Stimulated activated CD8-positive, alpha-beta memory T cell treated with anti-CD3 and anti-CD28 coated beads, Interleukin-12 subunit alpha, Interleukin-12 subunit beta, amount 100 ng/mL, for 4 hours (primary cell): ENCODE data around the gene PTPN14.

Experiments used
- DNase-seq: peaks from one replicate; pipeline ENCODE4 v3.0.0-alpha.2; 2020; ENCODE audit warnings: low read depth

Gene PTPN14

DNA sequence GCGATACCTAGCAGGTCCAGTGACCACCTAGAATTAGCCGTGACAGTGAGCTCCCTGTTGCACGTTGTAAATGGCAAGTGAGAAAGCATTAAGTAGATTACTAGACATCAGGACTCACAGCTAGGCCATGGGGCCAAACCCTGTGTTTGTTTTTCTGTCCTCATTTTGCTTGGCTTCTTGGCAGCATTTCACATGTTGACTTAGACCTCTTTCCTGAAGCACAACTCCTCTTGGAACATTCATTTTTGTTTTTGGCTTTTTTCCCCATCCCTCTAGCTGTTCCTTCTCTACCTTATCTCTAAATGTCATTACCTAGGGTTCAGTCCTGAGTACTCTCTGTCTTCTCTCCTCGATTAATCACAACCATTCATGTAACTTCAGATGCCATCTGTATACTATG lies 16.9 kb upstream of the PTPN14 start:
- DNase-seq, result no peak

DNA sequence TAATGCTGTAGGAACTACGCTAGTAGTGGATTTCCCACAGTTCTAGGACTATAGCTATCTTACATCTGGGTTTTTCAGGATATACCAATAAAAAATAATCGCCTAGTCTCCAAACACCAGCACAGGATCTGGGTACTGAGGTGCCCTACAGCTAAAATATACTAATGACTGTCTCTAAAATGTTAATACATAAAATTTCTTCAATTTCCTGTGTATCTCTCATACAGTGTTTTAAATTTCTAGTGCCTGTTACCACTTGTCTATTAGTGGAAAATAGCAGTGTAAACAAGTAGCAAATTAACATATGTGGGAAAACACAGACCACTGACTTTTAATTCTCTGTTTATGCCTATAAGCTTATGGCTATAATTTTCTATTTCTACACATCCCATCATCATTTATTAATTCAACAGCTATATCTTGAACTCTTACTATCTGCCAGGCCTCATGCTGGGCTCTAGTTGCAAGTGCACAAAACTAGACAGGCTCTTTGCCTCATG lies 16.1 kb upstream of the PTPN14 start:
- no peak for DNase-seq

DNA sequence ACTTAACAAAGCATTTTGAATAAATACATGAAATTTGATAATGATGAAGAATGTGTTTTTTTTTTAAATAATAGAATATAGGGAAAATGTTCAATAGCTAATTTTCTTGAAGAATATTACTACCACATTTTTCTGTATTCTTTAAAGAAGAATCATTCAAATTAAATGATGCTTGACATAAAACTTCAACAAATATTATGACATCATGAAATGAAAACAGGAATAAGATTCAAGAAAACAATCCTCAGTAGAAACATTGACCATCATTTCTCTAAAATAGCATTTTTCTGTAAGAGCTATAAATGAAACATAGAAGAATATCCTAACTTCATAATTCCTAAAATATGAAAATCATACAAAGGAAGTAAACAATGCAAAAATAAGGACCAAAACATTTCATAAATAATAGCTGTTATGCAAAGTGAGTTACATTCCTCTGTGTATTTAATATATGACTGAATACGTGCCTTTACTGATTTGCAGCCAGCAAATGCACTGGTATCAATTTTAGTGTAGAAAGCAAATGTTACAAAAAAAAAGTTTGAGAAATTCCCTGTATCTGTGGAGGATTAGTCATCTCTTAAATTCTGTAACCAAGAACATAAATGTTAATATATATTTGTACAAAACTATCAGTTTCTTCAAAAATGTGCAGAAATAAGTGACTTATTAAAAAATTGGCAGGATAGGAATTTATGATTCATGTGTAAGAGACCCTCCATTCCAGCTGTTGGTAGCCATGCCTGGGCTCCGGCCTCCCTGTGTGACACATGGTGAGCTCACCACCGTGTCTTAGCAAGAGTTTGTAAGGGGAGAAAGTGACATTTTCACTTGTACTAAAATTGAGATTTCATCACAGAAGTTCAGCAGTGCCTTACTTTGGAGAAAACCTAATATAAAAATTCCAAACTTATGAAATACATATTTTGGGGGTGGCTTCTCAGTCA lies 15.0 kb upstream of the PTPN14 start:
- no peak for DNase-seq

DNA sequence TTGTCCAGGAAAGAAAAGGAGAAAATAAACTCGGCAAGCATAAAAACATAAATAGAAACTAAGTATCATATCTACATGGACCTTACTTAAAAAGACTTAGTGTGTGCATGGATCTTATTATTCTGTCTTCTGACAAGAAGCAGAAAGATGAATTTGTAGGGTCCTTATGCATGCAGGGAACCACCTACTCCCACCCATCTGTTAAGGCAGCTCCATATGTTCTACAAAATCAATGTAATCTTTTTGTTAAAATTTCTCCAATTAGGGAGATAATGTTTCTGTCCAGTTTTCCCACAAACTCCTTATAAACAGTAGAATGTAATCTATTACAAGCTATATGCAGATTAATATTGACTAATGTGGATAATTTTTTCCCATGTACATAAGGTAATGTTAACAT lies 13.9 kb upstream of the PTPN14 start:
- DNase-seq, result no peak

DNA sequence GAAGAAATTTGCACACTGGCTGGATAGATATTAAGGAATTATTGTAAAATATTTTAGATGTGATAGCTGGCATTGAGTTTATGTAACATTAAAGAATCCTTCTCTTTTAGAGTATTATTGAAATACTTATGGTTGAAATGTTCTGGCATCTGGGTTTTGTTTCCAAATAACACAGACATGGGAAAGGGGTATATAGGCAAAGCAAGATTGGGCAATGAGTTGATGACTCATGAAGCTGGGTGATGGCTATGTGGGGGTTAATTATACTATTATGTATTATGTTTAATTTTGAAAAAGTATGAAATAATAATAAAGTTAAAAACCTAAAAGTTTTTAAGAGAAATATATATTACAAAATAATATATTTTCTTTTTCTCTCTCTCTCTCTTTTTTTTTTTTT lies 12.5 kb upstream of the PTPN14 start:
- no peak for DNase-seq

DNA sequence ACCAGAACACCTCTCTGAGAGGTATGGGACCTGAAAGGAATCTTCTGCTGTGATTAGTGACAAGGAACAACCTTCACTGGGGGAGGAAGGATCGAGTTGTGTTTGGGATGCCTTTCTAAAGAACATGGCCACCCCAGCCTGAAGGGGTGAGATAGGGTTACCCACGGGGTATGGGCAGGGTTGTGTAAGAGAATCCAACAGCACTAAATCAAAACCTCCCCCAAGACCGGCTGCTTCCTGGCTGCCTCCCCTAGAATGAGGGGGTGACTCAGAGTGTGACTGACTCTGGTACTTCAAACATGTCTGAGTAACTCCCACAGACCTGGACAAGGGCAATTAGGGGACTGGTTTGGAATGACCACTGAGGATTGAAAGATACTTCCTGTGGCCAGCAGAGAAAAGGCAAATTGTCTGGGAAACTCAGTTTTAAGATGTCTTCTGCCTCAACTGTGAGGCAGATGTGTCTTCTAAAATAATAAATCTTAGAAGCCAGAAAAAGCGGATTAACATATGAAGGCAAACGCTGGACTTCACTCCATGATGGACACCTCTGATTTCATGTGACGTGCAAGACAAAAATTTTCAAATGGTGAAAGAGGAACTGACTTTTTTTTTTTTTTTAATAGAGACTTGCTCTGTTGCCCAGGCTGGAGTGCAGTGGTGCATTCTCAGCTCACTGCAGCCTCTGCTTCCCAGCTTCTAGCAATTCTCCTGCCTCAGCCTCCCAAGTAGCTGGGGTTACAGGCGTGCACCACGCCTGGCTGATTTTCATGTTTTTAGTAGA lies 6.7 kb upstream of the PTPN14 start:
- DNase-seq, result no peak

DNA sequence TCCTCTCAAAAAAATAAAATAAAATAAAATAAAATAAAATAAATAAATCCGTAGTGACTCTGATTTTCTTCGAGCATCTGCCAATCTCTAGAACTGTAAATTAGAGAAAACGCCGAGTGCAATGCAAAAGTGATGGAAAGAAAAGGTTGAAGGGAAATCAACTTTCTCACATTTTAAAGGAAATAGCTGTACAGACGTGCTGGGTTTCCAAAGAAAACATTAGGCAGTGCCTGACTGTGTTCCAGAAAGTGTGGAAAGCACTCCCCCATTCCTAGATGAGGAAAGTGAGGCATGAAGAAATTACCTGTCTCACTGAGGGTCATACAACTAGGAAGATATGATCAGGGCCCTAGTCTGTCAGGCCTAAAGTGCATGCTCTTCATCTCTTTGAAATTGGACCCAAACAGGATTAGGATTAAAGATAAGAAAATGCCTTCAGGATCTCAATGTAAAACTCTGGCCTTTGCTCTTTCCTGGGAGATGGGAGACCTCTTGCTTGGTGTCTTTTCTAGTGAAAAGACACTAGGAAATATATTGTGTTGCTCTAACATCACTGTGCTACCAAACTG lies 1.8 kb upstream of the PTPN14 start:
- no peak for DNase-seq

DNA sequence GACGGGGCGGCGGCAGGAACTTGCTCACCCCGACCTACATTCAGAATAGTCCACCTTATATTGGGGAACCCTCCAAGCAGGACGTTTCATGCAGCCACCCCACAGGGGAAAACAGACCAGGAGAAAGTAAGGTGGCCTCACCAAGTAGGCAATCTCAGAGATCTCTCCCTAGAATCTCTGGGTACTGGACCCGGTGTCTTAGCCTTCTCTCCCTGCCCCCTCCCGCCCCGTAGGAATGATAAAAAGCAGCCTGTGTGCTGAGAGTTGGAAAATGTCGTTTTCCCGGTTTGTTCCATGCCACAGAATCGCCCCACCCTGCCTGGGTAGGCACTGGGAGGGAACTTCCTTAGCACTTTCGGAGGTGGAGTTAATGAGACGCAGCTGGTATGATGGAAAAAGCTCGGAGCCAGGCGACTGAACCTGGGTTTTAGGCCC lies 789 bp upstream of the PTPN14 start:
- DNase-seq, result no peak

DNA sequence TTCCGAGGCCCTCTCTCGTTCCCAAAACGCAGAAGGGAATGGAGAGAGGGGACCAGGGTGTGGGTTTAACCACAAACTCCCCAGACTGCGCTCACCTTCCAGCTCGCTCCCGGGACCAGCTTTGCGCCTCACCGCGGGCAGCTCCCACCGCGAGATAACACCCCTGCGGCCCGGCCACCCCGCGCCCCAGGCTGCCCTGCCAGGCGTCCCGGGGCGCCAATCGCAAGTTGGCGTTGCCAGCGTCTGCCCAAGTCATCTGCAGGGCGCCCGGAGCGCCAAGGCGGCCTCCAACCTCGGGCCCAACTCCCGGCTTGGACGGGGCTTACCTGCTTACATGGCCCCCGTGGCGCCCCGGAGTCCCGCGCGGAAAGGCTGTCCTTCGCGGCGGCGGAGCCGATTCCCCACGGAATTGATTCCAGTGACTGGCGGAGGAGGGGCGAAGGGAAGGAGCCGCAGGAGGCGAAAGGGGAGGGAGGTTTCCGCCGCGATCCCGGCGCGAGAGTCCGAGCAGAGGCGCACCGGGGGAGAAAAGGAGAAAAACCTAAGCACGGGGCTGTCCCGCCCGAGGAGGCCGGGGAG lies 456 bp downstream of the PTPN14 start:
- DNase-seq, result no peak

DNA sequence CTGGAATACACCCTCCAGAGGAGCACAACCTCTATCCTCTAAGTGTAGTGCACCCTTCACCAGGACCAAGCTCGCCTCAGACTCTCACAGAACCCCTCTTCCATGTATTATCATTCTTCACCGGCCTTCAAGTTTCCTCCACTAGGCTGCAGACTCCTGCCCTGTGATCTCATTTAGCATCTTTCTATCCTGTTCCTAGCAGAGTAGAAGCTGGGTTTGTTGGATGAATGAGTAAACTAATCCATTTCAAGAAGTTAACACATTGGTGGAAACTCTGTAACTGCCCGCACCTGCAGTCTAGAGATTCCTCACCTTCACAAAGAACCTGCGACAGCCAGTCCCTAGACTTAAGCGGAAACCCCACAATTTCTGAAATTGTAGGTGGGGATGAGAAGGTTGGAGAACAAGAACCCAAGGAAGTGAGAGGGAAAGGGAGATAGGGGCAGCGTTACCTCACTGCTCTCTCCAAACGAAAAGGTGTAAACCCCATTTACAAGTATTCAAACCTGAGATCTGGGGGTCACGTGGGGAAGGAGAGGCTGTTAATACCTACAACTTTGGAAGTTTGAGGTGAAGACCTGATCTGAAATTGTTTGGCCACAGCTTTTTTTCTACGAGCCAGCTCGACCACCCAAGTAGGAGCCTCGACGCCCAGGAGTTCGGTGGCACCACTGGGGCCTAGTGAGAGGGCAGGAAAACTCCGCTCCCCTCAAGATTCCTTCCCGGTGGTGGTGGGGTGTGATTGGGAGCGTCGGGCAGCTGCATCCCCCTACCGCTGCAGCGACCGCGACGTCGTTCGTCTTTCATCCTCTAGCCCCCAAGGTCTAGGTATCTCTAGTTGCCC lies 1.2 kb downstream of the PTPN14 start:
- DNase-seq, result no peak

DNA sequence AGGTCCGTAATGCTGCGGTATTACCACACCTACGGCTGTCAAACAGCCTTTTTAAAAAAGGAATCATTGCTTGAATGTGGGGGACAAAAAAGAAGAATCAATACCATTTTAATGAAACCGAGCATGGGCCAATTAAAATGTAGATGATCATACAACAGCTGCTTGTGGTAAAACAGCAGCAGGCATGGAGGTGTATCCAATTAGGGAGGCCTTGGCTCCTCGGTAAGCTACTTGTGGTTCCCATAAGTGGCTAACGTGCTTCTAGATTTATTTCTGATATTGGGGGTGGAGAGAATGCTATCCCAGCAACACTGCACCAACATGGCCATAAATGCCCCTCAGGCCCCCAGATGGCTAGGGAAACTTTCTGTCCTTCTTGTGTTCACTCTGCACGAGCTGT lies 1.8 kb downstream of the PTPN14 start:
- DNase-seq, result no peak

DNA sequence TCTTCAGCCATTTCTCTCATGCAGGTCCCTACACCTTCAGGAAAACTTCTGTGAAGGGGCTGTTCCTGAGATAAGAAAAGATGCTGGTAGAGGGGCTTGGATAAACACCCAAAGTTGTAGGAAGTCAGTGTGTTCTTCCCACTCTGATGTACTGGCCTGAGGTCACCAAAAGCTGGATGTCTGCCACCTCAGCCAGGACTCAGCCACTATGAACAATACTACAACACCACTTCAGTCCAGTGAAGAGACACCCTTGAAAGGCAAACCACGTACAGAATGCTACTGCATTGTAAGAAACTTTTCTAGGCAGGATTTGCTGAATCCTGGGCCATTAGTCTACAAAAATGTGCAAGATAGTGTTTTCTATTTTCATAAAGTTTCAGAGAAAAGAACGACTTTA lies 2.4 kb downstream of the PTPN14 start:
- no peak for DNase-seq

DNA sequence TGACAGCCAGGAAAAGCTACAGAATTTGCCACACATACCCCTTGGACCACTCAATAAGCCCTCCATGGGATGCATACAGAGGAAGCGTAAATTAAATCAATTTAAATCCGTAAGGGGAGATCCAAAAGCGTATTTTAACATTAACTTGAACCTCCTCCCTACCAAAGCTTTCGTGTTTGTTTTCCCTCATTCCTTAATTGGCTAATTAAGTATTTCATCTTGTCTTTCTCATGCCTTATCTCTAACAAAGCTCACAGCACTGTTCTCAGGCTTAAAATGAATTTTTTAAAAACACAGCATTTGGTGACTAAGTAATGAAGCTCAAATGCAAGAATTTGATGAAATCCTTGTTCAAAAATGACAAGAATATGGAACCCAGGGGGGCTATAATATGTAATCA lies 3.1 kb downstream of the PTPN14 start:
- DNase-seq, result no peak

DNA sequence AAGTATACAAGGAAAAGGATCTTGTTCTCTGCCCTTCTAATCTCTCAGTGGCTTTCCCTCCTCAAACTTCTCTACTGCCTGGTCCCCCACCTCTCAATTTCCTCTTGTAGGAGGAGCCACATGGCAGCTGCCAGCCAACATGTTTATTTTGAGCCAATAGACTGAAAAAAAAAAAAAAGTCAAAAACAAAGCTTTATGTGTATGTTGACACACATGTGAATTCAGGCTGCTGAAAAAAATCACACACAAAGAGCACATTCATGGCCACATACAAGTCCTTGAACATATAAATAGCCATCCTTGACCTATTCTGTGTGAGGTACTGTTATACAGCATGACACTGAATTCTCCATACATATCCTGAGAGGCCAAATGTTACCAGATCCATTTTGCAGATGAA lies 3.7 kb downstream of the PTPN14 start:
- no peak for DNase-seq

DNA sequence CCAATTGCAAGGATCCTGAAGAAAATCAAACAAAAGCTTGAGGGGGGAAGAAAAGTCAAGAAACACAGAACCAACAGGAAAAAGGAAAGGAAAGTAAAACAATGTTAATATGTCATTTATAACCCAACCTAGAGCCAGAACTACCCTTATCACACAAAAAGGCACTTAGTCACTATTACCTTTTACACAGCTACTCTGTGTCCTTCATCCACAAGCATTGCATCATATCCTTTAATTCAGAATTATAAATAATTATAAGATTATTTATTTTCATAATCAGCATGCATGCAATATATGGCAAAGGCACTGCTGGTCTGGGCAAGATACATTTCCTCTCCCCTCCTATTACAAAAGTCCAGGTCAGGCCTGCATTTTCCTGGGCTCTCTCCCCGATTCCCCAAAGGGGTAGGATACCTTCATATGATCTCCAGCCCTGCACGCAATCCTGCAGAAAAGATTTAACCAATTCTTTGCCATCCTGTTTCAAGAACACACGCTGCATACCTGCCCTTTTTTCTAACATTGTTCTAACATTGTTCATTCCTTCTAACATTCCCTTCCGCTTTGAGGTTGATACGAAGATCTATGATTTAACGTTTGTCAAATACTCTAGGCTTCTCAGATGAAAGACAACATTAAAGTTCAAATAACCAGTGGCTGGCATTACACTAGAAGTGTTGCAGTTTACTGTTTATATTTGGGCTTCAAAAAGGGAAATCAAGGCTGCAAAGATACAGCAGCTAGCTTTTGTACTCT lies 4.3 kb downstream of the PTPN14 start:
- no peak for DNase-seq

DNA sequence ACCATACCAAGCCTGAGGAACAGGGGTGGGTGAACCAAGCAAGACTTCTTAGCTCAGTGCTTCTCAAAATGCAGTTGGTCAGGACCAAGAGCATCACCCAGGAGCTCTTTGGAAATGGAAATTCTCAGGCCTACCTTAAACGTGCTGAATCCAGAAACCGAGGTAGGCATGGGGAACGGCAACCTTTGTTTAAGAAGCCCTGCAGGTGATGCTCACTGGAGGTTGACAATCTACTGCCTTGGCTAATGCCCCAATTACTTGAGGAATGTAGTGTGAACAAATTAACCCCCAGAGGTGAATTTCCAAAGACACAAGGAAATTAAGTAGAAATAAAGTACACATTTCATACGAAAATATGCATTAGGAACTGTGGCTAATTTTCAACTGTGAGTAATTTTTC lies 5.3 kb downstream of the PTPN14 start:
- DNase-seq, result no peak

DNA sequence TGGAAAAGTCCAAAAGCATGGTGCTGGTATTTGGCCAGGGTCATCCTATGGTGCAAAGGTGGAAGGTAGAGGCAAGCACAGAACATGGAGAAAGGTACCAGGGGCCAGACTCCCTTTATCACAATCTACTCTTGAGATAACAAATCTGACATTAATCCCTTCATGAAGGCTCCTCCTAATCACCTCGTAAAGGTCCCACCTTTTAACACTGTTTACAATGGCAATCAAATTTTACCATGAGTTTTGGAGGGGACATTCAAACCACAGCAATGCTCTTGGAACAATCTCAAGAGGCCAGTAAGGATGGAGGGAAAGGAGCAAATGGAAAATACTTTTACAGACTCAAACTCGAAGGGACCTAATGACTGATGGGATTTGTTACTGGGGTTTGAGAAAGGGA lies 6.1 kb downstream of the PTPN14 start:
- DNase-seq, result no peak

DNA sequence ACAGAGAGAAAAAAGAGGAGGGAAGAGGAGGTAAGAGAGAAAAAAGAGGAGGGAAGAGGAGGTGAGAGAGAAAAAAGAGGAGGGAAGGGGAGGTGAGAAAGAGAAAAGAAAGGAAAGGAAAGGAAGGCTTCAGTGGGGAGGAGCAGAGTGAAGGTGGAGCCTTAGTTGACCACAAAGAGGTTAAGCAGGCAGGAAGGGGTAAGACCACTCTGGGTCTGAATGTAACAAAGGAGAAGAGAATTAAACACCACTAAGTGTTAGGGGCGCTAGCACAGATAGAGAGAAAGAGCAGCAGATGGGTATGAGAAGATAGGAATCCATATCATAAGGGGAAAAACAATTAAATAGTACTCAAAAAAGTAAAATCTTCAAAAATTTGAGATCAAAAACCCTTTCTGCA lies 6.6 kb downstream of the PTPN14 start:
- no peak for DNase-seq

DNA sequence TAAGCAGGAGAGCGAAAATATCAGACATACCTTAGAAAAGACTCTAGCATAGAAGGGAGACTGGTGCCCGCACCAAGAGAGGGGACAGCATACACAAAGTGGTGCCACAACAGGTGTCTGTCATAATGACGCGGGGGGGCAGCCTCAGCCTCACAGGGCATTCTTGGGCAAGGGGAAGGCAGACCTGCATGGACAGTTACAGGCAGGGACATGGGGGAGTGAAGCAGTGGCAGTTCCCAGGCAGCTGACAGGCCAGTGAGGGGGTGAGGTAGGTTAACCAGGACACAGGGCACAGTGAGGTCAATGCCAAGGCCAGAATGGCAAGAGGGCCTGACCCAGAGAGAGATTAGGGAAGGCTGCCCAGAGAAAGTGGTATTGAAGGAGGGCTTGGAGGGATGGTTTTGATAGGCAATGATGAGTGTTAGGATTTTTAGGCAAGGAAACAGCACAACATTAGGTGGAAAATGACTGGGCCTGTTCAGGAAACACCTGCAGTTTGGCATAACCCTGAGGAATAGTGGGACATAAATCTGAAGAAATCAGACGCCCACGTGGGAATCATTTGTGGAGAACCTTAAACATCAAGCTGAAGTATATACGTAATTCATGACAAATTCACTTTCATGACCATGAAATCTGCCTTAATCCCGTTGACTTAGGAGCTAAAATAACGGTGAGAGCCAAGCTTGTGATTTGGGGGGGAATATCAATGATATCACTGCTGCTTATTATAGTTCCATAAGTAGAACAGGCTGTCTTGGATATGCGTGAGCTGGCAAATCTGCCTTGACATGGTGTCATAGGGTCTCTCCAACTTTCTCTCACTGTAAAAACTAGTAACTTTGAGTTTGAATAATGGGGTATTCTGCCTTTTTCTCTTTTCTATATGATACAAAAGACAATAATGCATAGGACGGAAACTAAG lies 8.9 kb downstream of the PTPN14 start:
- DNase-seq, result no peak

DNA sequence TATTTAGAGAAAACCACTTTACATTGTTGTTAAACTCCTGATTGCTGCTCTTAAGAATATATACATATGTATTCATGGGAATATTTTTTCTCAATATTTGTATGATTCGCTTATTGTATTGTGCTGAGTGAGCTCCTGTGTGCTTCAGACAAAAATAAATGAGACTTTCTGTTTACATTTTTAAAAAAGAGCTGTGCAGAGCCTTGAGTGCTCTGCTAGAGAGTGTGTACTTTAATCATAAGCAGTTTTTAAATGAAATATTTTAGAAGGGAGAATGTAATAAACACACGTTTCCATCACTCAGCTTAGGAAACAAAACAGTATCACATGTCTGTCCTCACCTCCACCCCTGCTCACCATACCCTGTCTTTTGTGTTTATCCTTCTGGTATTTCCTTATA lies 9.7 kb downstream of the PTPN14 start:
- DNase-seq, result no peak
